RPMI8226 (cell line): ENCODE results near the gene CARMIL1.
A peak's percentile ranks its signal among the peaks of the same experiment; 100 is the strongest.
"Not testable (repeated sequence)": the region's sequence is repeated elsewhere in the genome, so short reads cannot be mapped to it uniquely, and the experiment has no call there.

Experiments
- DNase-seq: peaks from one replicate; pipeline ENCODE4 v3.0.0-alpha.2; 2015

CARMIL1 gene

GRCh38 chr6:25414755-25415154 is 135.6 kb downstream of the CARMIL1 start:
- no peak for DNase-seq

GRCh38 chr6:25415274-25415673 is 136.1 kb downstream of the CARMIL1 start:
- no peak for DNase-seq

- no peak for DNase-seq
Measured at GRCh38 chr6:25415701-25416100, 136.5 kb downstream of the CARMIL1 start.

- DNase-seq: no peak
Measured at GRCh38 chr6:25417046-25417605, 138.0 kb downstream of the CARMIL1 start.

GRCh38 chr6:25418454-25419052 is 139.4 kb downstream of the CARMIL1 start:
- no peak for DNase-seq

- DNase-seq: no peak
Measured at GRCh38 chr6:25419879-25420278, 140.7 kb downstream of the CARMIL1 start.

- DNase-seq: no peak
Measured at GRCh38 chr6:25423358-25423757, 144.2 kb downstream of the CARMIL1 start.

GRCh38 chr6:25424303-25424702 is 145.1 kb downstream of the CARMIL1 start:
- DNase-seq: no peak

- DNase-seq: no peak
Measured at GRCh38 chr6:25427549-25427948, 148.4 kb downstream of the CARMIL1 start.

GRCh38 chr6:25428758-25429317 is 149.7 kb downstream of the CARMIL1 start:
- DNase-seq: no peak

- no peak for DNase-seq
Measured at GRCh38 chr6:25431306-25431974, 152.3 kb downstream of the CARMIL1 start.

GRCh38 chr6:25431975-25432307 is 152.8 kb downstream of the CARMIL1 start:
- DNase-seq: no peak

- no peak for DNase-seq
Measured at GRCh38 chr6:25434921-25435320, 155.7 kb downstream of the CARMIL1 start.

- no peak for DNase-seq
Measured at GRCh38 chr6:25435416-25435985, 156.3 kb downstream of the CARMIL1 start.

GRCh38 chr6:25436760-25437159 is 157.6 kb downstream of the CARMIL1 start:
- DNase-seq: no peak

- DNase-seq: no peak
Measured at GRCh38 chr6:25439368-25439767, 160.2 kb downstream of the CARMIL1 start.

GRCh38 chr6:25441663-25442270 is 162.6 kb downstream of the CARMIL1 start:
- no peak for DNase-seq

GRCh38 chr6:25442898-25443297 is 163.7 kb downstream of the CARMIL1 start:
- no peak for DNase-seq

- DNase-seq: not testable (repeated sequence)
Measured at GRCh38 chr6:25444521-25444920, 165.3 kb downstream of the CARMIL1 start.

- DNase-seq: no peak
Measured at GRCh38 chr6:25446830-25447569, 167.8 kb downstream of the CARMIL1 start.

GRCh38 chr6:25447570-25447929 is 168.4 kb downstream of the CARMIL1 start:
- peak; percentile 43 for DNase-seq

GRCh38 chr6:25448965-25449538 is 169.9 kb downstream of the CARMIL1 start:
- no peak for DNase-seq
